DOHH2 (cell line): ENCODE results near the gene TDRD12.

ENCODE experiments used
- CTCF ChIP-seq: fragments of 200-600 bp; sonication (generic); IDR thresholded peaks from one replicate; pipeline ENCODE4 v1.5.1; 2014; ENCODE audit warnings: antibody characterized with exemption, mild to moderate bottlenecking, low read depth, low read length; ENCODE audit not compliant: poor library complexity, severe bottlenecking
- EZH2phosphoT487 ChIP-seq: fragments of 200-600 bp; sonication (generic); IDR thresholded peaks from 2 replicates; pipeline ENCODE4 v1.6.1; 2017; ENCODE audit warnings: borderline replicate concordance, mild to moderate bottlenecking, antibody characterized with exemption, low read length, moderate library complexity, mixed read lengths

GRCh38 chr19:32802840-32803239 is 83.3 kb downstream of the TDRD12 start:
- TF ChIP-seq CTCF, result no peak
- no peak for TF ChIP-seq EZH2phosphoT487
